ENCODE data around the gene SLC66A2.

GRCh38 chr18:79884963-79885728 lies 66.3 kb downstream of the SLC66A2 start:
- peak; percentile 21; the same call in 1 of the 2 replicates for TF ChIP-seq CTCF (IDR thresholded peaks at IDR 0.05; ENCODE audit: low read length)
- TF ChIP-seq EZH2 (IDR thresholded peaks at IDR 0.05; ENCODE audit: borderline replicate concordance, low read length), result no peak
